GM23338 (cell line): ENCODE results near the gene HSPA1B. TPM values are rescaled to one million over a fixed set of nuclear protein-coding genes. Genes with fewer than 3 reads are reported as not detected.
"Not testable (repeated sequence)": the region's sequence is repeated elsewhere in the genome, so short reads cannot be mapped to it uniquely, and the experiment has no call there.

Experiments
- ATAC-seq: fragments of 200-7000 bp; cut with Tn5 transposase; 3 replicates; pipeline ENCODE4 v1.9.1; 2020
- DNase-seq: peaks from one replicate; pipeline ENCODE4 v3.0.0-alpha.2; 2015; ENCODE audit warnings: low spot score
- H2AFZ ChIP-seq: fragments of 200-600 bp; sonication (generic); 2 replicates; pipeline ENCODE4 v1.8.0; 2016; ENCODE audit warnings: antibody characterized with exemption, mild to moderate bottlenecking, moderate library complexity
- H3F3A ChIP-seq: fragments of 200-600 bp; sonication (generic); replicated peaks from 2 replicates; pipeline ENCODE4 v1.8.0; 2017; ENCODE audit warnings: antibody characterized with exemption, mixed run types, low read depth
- H3K27ac ChIP-seq: fragments of 200-600 bp; sonication (generic); 2 replicates; pipeline ENCODE4 v1.6.1; 2016; ENCODE audit warnings: low read depth
- H3K27me3 ChIP-seq: fragments of 200-600 bp; sonication (generic); 2 replicates; pipeline ENCODE4 v1.8.0; 2016; ENCODE audit warnings: mild to moderate bottlenecking, mixed run types, moderate library complexity; ENCODE audit not compliant: insufficient read depth
- H3K36me3 ChIP-seq: fragments of 200-600 bp; sonication (generic); 2 replicates; pipeline ENCODE4 v1.8.0; 2016; ENCODE audit warnings: mild to moderate bottlenecking; ENCODE audit not compliant: insufficient read depth
- H3K4me1 ChIP-seq: fragments of 200-600 bp; sonication (generic); 2 replicates; pipeline ENCODE4 v1.8.0; 2016; ENCODE audit warnings: mild to moderate bottlenecking, moderate library complexity; ENCODE audit not compliant: insufficient read depth
- H3K4me2 ChIP-seq: fragments of 200-600 bp; sonication (generic); 2 replicates; pipeline ENCODE4 v1.7.1; 2017; ENCODE audit warnings: mixed run types
- H3K4me3 ChIP-seq: fragments of 200-600 bp; sonication (generic); 2 replicates; pipeline ENCODE4 v1.6.1; 2016; ENCODE audit warnings: mixed run types
- H3K79me2 ChIP-seq: fragments of 200-600 bp; sonication (generic); replicated peaks from 2 replicates; pipeline ENCODE4 v1.8.0; 2017; ENCODE audit warnings: mild to moderate bottlenecking; ENCODE audit not compliant: insufficient read depth
- H3K9me2 ChIP-seq: fragments of 200-600 bp; sonication (generic); 2 replicates; pipeline ENCODE4 v1.8.0; 2017; ENCODE audit not compliant: insufficient read depth
- H4K20me1 ChIP-seq: fragments of 200-600 bp; sonication (generic); replicated peaks from 2 replicates; pipeline ENCODE4 v1.8.0; 2017; ENCODE audit warnings: mild to moderate bottlenecking; ENCODE audit not compliant: insufficient read depth
- H3K27ac Mint-ChIP-seq: 2 replicates; pipeline ENCODE4 v1.8.0; 2020; ENCODE audit warnings: inconsistent platforms, mild to moderate bottlenecking, moderate library complexity, mixed read lengths
- H3K27me3 Mint-ChIP-seq: 3 replicates; pipeline ENCODE4 v1.8.0; 2022; ENCODE audit warnings: low read depth, mild to moderate bottlenecking, moderate library complexity, mixed read lengths, inconsistent platforms; ENCODE audit not compliant: insufficient read depth, poor library complexity
- H3K36me3 Mint-ChIP-seq: 3 replicates; pipeline ENCODE4 v1.8.0; 2021; ENCODE audit warnings: low read depth, mild to moderate bottlenecking, inconsistent platforms, moderate library complexity, mixed read lengths
- H3K4me1 Mint-ChIP-seq: 3 replicates; pipeline ENCODE4 v1.8.0; 2020; ENCODE audit warnings: mild to moderate bottlenecking, inconsistent platforms, mixed read lengths
- H3K4me3 Mint-ChIP-seq: 3 replicates; pipeline ENCODE4 v1.8.0; 2021; ENCODE audit warnings: moderate library complexity, mild to moderate bottlenecking, inconsistent platforms, mixed read lengths
- H3K9me3 Mint-ChIP-seq: 3 replicates; pipeline ENCODE4 v1.8.0; 2020; ENCODE audit warnings: moderate library complexity, mild to moderate bottlenecking, inconsistent platforms, mixed read lengths
- CREB1 ChIP-seq: fragments of 250-450 bp; sonication (Bioruptor Pico); IDR thresholded peaks from 2 replicates; pipeline ENCODE4 v1.5.0; 2020; ENCODE audit warnings: low read depth, mild to moderate bottlenecking, moderate library complexity
- EZH2 ChIP-seq: fragments of 200-600 bp; sonication (generic); IDR thresholded peaks from one replicate; pipeline ENCODE4 v1.8.0; 2017; ENCODE audit warnings: antibody characterized with exemption, mild to moderate bottlenecking, low read depth; ENCODE audit not compliant: unreplicated experiment
- NANOG ChIP-seq: IDR thresholded peaks from 2 replicates; pipeline ENCODE4 v1.6.1; 2016; ENCODE audit warnings: antibody characterized with exemption, borderline replicate concordance
- POLR2AphosphoS5 ChIP-seq: IDR thresholded peaks from 2 replicates; pipeline ENCODE4 v1.6.1; 2016; ENCODE audit warnings: antibody characterized with exemption, low read depth
- STAT1 ChIP-seq: IDR thresholded peaks from one replicate; pipeline ENCODE4 v1.6.1; 2016; ENCODE audit warnings: antibody characterized with exemption; ENCODE audit not compliant: unreplicated experiment
- polyA plus RNA-seq: library from polyadenylated mRNA; unstranded; fragments of >200 nt; fragmentation: Nextera tagmentation; extraction: Ambion mirVana; gene quantifications from 2 replicates; pipeline ENCODE4 v1.2.1, GENCODE V29; 2016
- total RNA-seq: library from RNA; depleted of rRNA; stranded (reverse); fragments of >200 nt; shearing (Covaris generic); gene quantifications from 2 replicates; pipeline ENCODE4 v1.2.3, GENCODE V29; 2014
- TF ChIP-seq, protein P1 (sequence below), 2 experiments: fragments of 200-600 bp in 1 of 2; sonication (generic) in 1 of 2; conservative IDR thresholded peaks; 2 replicates each; pipeline versions ENCODE4 v1.5.1 to v1.6.1; 2016 to 2017; ENCODE audit warnings: antibody characterized with exemption in 2 of 2, low read depth in 2 of 2, mild to moderate bottlenecking in 2 of 2, moderate library complexity in 1 of 2
- TF ChIP-seq, protein P2 (sequence below): IDR thresholded peaks from 2 replicates; pipeline ENCODE4 v1.6.1; 2016; ENCODE audit warnings: antibody characterized with exemption

HSPA1B gene
- total and polyA plus RNA-seq, 2 experiments from 2014 or later, result 31.7 to 113 TPM

DNA sequence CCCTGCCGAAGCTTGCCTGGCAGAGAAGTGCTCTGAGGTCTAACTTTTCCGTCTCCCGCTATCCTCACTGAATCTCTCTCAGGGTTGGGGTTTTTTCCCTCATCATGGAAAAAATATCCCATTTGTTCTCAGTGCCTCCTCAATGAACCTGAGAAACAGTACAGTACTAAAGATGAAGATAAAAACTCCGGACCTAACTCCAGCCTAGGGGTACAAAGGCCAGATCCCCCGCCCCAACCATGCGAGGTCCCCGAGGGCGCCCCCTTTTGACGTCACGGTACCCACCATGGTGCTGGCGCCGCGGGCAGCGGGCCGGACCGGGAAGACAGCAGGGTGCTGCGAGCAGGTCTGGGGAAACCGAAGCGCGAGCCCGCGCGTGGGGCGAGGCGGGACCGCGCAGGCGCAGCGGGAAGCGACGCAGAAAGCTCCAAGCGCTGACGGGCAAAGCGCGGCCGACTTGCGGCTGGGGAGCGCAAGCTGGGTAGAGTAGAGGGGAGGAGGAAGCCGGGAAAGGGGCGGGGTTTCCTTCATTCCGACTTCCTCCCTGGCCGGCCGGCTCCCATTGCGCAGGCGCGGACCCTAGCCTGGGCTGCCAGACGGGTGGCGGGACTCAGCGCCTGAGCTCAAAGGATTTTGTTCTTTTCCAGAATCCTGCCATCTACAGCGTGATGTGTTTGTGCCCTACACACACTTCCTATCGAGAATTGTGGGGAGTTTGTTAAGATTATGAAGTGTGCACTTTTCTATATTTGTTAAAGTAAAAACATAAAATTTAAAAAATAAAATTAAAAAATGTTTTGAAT, 20.9 kb upstream of the HSPA1B start, which contains the start of gene LSM2:
TSS of gene LSM2 (minus strand) at position 497 of the 803 bp plus-strand sequence. CDS start at position 288, 209 bp downstream.
- TF ChIP-seq EZH2 (no peak), POLR2AphosphoS5 (peak; percentile 82), STAT1 (no peak), NANOG (no peak), CREB1 (CRISPR knock-in tag) (peak; percentile 96)
- TF ChIP-seq, protein P1, sequence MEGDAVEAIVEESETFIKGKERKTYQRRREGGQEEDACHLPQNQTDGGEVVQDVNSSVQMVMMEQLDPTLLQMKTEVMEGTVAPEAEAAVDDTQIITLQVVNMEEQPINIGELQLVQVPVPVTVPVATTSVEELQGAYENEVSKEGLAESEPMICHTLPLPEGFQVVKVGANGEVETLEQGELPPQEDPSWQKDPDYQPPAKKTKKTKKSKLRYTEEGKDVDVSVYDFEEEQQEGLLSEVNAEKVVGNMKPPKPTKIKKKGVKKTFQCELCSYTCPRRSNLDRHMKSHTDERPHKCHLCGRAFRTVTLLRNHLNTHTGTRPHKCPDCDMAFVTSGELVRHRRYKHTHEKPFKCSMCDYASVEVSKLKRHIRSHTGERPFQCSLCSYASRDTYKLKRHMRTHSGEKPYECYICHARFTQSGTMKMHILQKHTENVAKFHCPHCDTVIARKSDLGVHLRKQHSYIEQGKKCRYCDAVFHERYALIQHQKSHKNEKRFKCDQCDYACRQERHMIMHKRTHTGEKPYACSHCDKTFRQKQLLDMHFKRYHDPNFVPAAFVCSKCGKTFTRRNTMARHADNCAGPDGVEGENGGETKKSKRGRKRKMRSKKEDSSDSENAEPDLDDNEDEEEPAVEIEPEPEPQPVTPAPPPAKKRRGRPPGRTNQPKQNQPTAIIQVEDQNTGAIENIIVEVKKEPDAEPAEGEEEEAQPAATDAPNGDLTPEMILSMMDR (conservative IDR thresholded peaks at IDR 0.05; ENCODE audit: low read depth in 2 of 2), result peak; percentile 30 to 45
- TF ChIP-seq, protein P2, sequence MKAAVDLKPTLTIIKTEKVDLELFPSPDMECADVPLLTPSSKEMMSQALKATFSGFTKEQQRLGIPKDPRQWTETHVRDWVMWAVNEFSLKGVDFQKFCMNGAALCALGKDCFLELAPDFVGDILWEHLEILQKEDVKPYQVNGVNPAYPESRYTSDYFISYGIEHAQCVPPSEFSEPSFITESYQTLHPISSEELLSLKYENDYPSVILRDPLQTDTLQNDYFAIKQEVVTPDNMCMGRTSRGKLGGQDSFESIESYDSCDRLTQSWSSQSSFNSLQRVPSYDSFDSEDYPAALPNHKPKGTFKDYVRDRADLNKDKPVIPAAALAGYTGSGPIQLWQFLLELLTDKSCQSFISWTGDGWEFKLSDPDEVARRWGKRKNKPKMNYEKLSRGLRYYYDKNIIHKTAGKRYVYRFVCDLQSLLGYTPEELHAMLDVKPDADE, result peak; percentile 40; the same call in 1 of the 2 replicates
- peak; percentile 98 for DNase-seq
- peak within 1 kb of the TSS; percentile 96 for H2AFZ ChIP-seq

DNA sequence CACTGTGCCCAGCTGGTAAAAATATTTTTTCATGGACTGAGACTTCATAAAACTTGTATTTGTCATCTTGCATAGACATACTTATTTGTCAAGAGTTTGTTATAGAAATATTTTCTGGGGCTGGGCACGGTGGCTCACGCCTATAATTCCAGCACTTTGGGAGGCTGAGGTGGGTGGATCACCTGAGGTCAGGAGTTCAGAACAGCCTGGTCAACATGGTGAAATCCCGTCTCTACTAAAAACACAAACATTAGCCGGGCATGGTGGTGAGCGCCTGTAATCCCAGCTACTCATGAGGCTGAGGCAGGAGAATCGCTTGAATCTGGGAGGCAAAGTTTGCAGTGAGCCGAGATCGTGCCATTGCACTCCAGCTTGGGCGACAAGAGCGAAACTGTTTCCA, 18.9 kb upstream of the HSPA1B start:
- Histone ChIP-seq H3K4me1 (peaks cover 12% of the 10 kb centered on the region), H3F3A (peaks cover 15% of the 10 kb centered on the region; the same call in 1 of the 2 replicates), H3K79me2 (peaks cover 27% of the 10 kb centered on the region)
- H2AFZ ChIP-seq, H3K27me3 ChIP-seq, H3K4me3 Mint-ChIP-seq, H3K36me3 ChIP-seq, H3K9me3 Mint-ChIP-seq, H3K4me1 Mint-ChIP-seq, H3K36me3 Mint-ChIP-seq, H3K4me3 ChIP-seq, H4K20me1 ChIP-seq, H3K27ac Mint-ChIP-seq, DNase-seq, H3K27ac ChIP-seq, ATAC-seq, H3K9me2 ChIP-seq, H3K4me2 ChIP-seq: not testable (repeated sequence)
- H3K27me3 Mint-ChIP-seq, result peaks cover 13% of the 10 kb centered on the region

More for the DNA sequence above, 20.9 kb upstream of the HSPA1B start, which contains the start of gene LSM2:
- Histone ChIP-seq H3K4me3 (peak within 1 kb of the TSS; percentile 96), H3K4me2 (peak within 1 kb of the TSS; percentile 97), H4K20me1 (no peaks in the 10 kb centered on the region), H3K9me2 (no peaks in the 10 kb centered on the region), H3K27ac (peak within 1 kb of the TSS; percentile 97), H3K4me1 (peaks cover 7% of the 10 kb centered on the region; the same call in 1 of the 2 replicates), H3F3A (peaks cover 15% of the 10 kb centered on the region), H3K36me3 (no peaks in the 10 kb centered on the region; the same call in 1 of the 2 replicates), H3K79me2 (peaks cover 35% of the 10 kb centered on the region), H3K27me3 (no peaks in the 10 kb centered on the region)
- no peaks in the 10 kb centered on the region for H3K9me3 Mint-ChIP-seq
- peaks cover 21% of the 10 kb centered on the region for H3K36me3 Mint-ChIP-seq
- peaks cover 9% of the 10 kb centered on the region for H3K27me3 Mint-ChIP-seq
- H3K4me3 Mint-ChIP-seq, result peak within 1 kb of the TSS; percentile 93
- H3K27ac Mint-ChIP-seq, result peak within 1 kb of the TSS; percentile 93
- peak; percentile 93 for ATAC-seq
- H3K4me1 Mint-ChIP-seq, result peaks cover 4% of the 10 kb centered on the region; the same call in 1 of the 3 replicates
